ENCODE results near the gene MOB3B. TPM values are rescaled to one million over a fixed set of nuclear protein-coding genes. Genes with fewer than 3 reads are reported as not detected.

Gene MOB3B
- polyA plus RNA-seq, 1 experiment: 0.38 TPM

- CTCF ChIA-PET: no interaction called here
Measured at GRCh38 chr9:27426511-27427271, 102.9 kb downstream of the MOB3B start.

GRCh38 chr9:27425827-27426510, 103.6 kb downstream of the MOB3B start:
- Histone ChIP-seq H3K27me3 (ENCODE audit: control insufficient read depth, insufficient read depth, low read length) (no peaks in the 10 kb centered on the region), H3K27ac (ENCODE audit: low read depth, low read length) (no peak overlapping the region), H3K4me3 (ENCODE audit: low read depth, low read length) (no peak overlapping the region), H3K9me3 (ENCODE audit: control insufficient read depth, insufficient read depth, low read length) (no peaks in the 10 kb centered on the region)
- DNase-seq (ENCODE audit: low read depth, low spot score): no peak
- ChIA-PET POLR2A (no interaction called here), CTCF (no interaction called here)
- no peak for TF ChIP-seq CTCF (IDR thresholded peaks at IDR 0.05; ENCODE audit: low read depth, low read length)

More at GRCh38 chr9:27426511-27427271, 102.9 kb downstream of the MOB3B start:
- Histone ChIP-seq H3K27me3 (ENCODE audit: control insufficient read depth, insufficient read depth, low read length) (no peaks in the 10 kb centered on the region), H3K4me3 (ENCODE audit: low read depth, low read length) (no peak overlapping the region), H3K27ac (ENCODE audit: low read depth, low read length) (no peak overlapping the region), H3K9me3 (ENCODE audit: control insufficient read depth, insufficient read depth, low read length) (no peaks in the 10 kb centered on the region)
- POLR2A ChIA-PET: no interaction called here
- no peak for TF ChIP-seq CTCF (IDR thresholded peaks at IDR 0.05; ENCODE audit: low read depth, low read length)
- no peak for DNase-seq (ENCODE audit: low read depth, low spot score)

GRCh38 chr9:27423915-27424710, 105.5 kb downstream of the MOB3B start:
- CTCF ChIA-PET: no interaction called here
- no peak for TF ChIP-seq CTCF (IDR thresholded peaks at IDR 0.05; ENCODE audit: low read depth, low read length)
- POLR2A ChIA-PET: no interaction called here
- Histone ChIP-seq H3K4me3 (ENCODE audit: low read depth, low read length) (no peak overlapping the region), H3K9me3 (ENCODE audit: control insufficient read depth, insufficient read depth, low read length) (no peaks in the 10 kb centered on the region), H3K27ac (ENCODE audit: low read depth, low read length) (no peak overlapping the region), H3K27me3 (ENCODE audit: control insufficient read depth, insufficient read depth, low read length) (no peaks in the 10 kb centered on the region)
- DNase-seq (ENCODE audit: low read depth, low spot score): no peak

- DNase-seq (ENCODE audit: low read depth, low spot score): no peak
- Histone ChIP-seq H3K27me3 (ENCODE audit: control insufficient read depth, insufficient read depth, low read length) (no peaks in the 10 kb centered on the region), H3K4me3 (ENCODE audit: low read depth, low read length) (no peak overlapping the region), H3K9me3 (ENCODE audit: control insufficient read depth, insufficient read depth, low read length) (no peaks in the 10 kb centered on the region), H3K27ac (ENCODE audit: low read depth, low read length) (no peak overlapping the region)
- TF ChIP-seq CTCF (IDR thresholded peaks at IDR 0.05; ENCODE audit: low read depth, low read length): no peak
- POLR2A ChIA-PET: no interaction called here
- CTCF ChIA-PET: no interaction called here
Measured at GRCh38 chr9:27422279-27422834, 107.3 kb downstream of the MOB3B start.
